Adrenal gland (tissue), 12 donors: ENCODE measurements around the gene TMEM125. TPM values are rescaled to one million over a fixed set of nuclear protein-coding genes. Genes with fewer than 3 reads are reported as not detected.

Experiments used
- DNase-seq, 7 donors: peaks; one replicate each; pipeline ENCODE4 v3.0.0-alpha.2; 2019 to 2020
- H3K27ac ChIP-seq, 5 donors: fragments of 200-600 bp; sonication (generic) in 4 of 5; 1 replicate in 3 of 5; 2 replicates in 2 of 5; pipeline versions ENCODE4 v1.5.1 to v1.8.0; 2016 to 2020; ENCODE audit warnings: mild to moderate bottlenecking in 1 of 5
- H3K27me3 ChIP-seq: fragments of 200-600 bp; 2 replicates; pipeline ENCODE4 v1.8.0; 2021
- H3K36me3 ChIP-seq, 2 donors: fragments of 200-600 bp; replicated peaks in 1 of 2; 1 replicate in 1 of 2; 2 replicates in 1 of 2; pipeline versions ENCODE4 v1.5.1 to v1.8.0; 2018 to 2022
- H3K4me1 ChIP-seq, 2 donors: fragments of 200-600 bp; replicated peaks in 1 of 2; 1 replicate in 1 of 2; 2 replicates in 1 of 2; pipeline versions ENCODE4 v1.5.1 to v1.8.0; 2018 to 2021
- H3K4me3 ChIP-seq, 4 donors: fragments of 200-600 bp; sonication (generic) in 3 of 4; one replicate each; pipeline ENCODE4 v1.5.1; 2016 to 2018
- H3K9me3 ChIP-seq, 3 donors: fragments of 200-600 bp; sonication (generic) in 1 of 3; replicated peaks in 1 of 3; 1 replicate in 2 of 3; 2 replicates in 1 of 3; pipeline versions ENCODE4 v1.5.1 to v1.8.0; 2016 to 2021
- POLR2A ChIP-seq, 2 donors: fragments of 450-650 bp; IDR thresholded peaks; one replicate each; pipeline ENCODE4 v1.6.1; 2017; ENCODE audit warnings: antibody characterized with exemption in 2 of 2, mild to moderate bottlenecking in 2 of 2, moderate library complexity in 1 of 2
- WGBS, 4 donors: extraction: QIAGEN DNeasy Blood & Tissue Kit in 2 of 4; methylation state at CpG; one replicate each; pipeline versions ENCODE4 v1.1.5 to v1.1.7; 2013 to 2017; 5-methylcytosine and 5-hydroxymethylcytosine counted together
- intact Hi-C, 2 donors: fragments of 100-400 bp; cut with DNase I; formaldehyde crosslinking; loops; one replicate each; pipeline versions ENCODE4 v1.14.1 to v1.15.0; 2022 to 2023
- polyA plus RNA-seq, 3 donors: library from polyadenylated mRNA; stranded (reverse); fragments of 200-250 nt in 2 of 3; fragments of 350-450 nt in 1 of 3; fragmentation: Illumina TruSeq in 1 of 3; extraction: RNeasy Lipid Tissue Mini Kit (QIAGEN cat#74804) in 1 of 3; gene quantifications; one replicate each; pipeline ENCODE4 v1.2.3, GENCODE V29; 2013 to 2014
- total RNA-seq, 9 donors: library from RNA; depleted of rRNA in 4 of 9; stranded (reverse); fragments of >200 nt in 4 of 9; fragments of 120-200 nt in 1 of 9; fragmentation: NEBNext Ultra II Directional in 1 of 9; extraction: Animal tissue kit (Norgen Biotek cat#: 25700) in 1 of 9; gene quantifications; one replicate each; pipeline versions ENCODE4 v1.1.0 to v1.2.4, GENCODE V29; 2013 to 2023
- TF ChIP-seq, protein P1 (sequence below), 6 experiments: fragments of 450-650 bp in 4 of 6; fragments of 200-600 bp in 2 of 6; sonication (generic) in 1 of 6; IDR thresholded peaks; 1 replicate in 5 of 6; 2 replicates in 1 of 6; pipeline versions ENCODE4 v1.5.1 to v1.8.0; 2016 to 2021; ENCODE audit warnings: antibody characterized with exemption in 6 of 6, mild to moderate bottlenecking in 2 of 6, moderate library complexity in 1 of 6
- donor health status: healthy with polysubstance abuse.
- donor health status: Bipolar disorder and iron deficiency.
- donor health status: DM: yes; HTN: yes; CAD: no.
- donor health status: DM: no; HTN: no; CAD: no.
- donor health status: DM: no; HTN: no; CAD: no.
- donor health status: DM: yes; HTN: yes; CAD: no.

Gene TMEM125
- total and polyA plus RNA-seq, 12 donors = 0.14 to 2.1 (median 1.0) TPM; not detected in 2

DNA sequence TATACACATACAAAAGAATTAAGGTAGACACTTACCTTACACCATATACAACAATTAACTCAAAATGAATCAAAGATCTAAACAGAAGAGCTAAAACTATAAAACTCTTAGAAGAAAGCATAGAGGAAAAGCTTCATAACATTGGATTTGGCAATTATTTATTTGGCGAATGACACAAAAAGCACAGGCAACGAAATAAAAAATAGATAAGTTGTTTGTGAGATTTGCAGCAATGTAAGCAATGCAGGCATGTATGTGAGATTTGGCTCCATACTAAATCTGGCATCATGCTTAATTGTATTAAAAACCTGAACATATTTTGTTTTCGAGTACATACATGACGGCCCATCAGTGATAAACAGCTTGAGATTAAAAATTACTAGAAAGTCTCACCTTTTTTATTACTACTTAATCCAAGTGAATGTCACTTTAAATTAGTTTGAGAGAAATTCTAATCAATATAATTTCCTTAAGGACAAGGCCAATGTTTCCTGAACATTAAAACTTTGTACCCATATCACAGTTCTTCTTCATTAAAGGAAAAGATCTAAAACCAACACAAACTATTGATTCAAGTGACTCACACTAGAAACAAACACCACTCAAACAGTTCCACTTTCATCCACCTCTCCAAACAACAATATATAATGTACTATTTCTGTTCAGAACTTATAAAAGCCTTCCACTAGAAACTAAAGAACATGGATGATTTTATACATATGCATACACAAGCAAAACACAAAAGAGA, 23.1 kb upstream of the TMEM125 start:
- Histone ChIP-seq H3K4me3 (no peak overlapping the region), H3K36me3 (no peaks in the 10 kb centered on the region), H3K27me3 (no peaks in the 10 kb centered on the region), H3K4me1 (no peaks in the 10 kb centered on the region), H3K9me3 (no peaks in the 10 kb centered on the region), H3K27ac (no peak overlapping the region)
- intact Hi-C loops = no loop called here
- TF ChIP-seq POLR2A (IDR thresholded peaks at IDR 0.05) = no peak
- TF ChIP-seq, protein P1, sequence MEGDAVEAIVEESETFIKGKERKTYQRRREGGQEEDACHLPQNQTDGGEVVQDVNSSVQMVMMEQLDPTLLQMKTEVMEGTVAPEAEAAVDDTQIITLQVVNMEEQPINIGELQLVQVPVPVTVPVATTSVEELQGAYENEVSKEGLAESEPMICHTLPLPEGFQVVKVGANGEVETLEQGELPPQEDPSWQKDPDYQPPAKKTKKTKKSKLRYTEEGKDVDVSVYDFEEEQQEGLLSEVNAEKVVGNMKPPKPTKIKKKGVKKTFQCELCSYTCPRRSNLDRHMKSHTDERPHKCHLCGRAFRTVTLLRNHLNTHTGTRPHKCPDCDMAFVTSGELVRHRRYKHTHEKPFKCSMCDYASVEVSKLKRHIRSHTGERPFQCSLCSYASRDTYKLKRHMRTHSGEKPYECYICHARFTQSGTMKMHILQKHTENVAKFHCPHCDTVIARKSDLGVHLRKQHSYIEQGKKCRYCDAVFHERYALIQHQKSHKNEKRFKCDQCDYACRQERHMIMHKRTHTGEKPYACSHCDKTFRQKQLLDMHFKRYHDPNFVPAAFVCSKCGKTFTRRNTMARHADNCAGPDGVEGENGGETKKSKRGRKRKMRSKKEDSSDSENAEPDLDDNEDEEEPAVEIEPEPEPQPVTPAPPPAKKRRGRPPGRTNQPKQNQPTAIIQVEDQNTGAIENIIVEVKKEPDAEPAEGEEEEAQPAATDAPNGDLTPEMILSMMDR (IDR thresholded peaks at IDR 0.05) = no peak
- WGBS, 4 donors = 91 to 98% (median 92%) methylated on average over 4 of the region's 4 CpGs
- DNase-seq = no peak

DNA sequence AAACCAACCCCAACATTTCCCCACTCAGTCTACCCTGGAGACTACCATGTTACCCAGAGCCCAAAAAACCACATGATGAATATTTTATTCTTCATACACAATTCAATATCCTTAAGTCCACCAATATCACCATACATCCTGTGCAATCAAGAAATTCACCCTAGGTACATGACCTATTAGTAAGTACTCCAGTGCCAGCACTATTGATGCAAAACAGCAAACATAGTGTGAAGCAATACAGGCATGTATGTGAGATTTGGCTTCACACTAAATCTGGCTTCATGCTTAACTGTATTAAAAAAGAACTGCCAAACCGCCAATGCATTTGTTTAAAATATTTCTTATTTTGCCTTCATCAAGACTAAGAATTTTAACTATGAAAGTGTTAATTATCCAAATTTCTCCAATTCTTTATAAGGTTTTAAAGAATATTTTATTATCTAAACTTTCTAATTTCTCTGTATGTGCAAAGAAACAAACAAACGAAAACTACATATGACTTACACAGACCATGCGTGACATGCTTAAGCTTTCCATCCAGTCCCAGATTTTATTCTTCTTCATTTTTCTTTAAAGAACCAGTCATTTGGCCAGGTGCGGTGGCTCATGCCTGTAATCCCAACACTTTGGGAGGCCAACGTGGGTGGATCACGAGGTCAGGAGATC, 22.4 kb upstream of the TMEM125 start:
- H3K27ac ChIP-seq = no peak overlapping the region
- H3K36me3 ChIP-seq = no peaks in the 10 kb centered on the region
- no peaks in the 10 kb centered on the region for H3K27me3 ChIP-seq
- no peak overlapping the region for H3K4me3 ChIP-seq
- no peaks in the 10 kb centered on the region for H3K9me3 ChIP-seq
- no peaks in the 10 kb centered on the region for H3K4me1 ChIP-seq
- 74 to 94% (median 77%) methylated on average over 6 of the region's 6 CpGs for WGBS, 4 donors
- DNase-seq = no peak
- TF ChIP-seq, protein P1 (IDR thresholded peaks at IDR 0.05) = no peak
- TF ChIP-seq POLR2A (IDR thresholded peaks at IDR 0.05) = no peak
- intact Hi-C loops = no loop called here

DNA sequence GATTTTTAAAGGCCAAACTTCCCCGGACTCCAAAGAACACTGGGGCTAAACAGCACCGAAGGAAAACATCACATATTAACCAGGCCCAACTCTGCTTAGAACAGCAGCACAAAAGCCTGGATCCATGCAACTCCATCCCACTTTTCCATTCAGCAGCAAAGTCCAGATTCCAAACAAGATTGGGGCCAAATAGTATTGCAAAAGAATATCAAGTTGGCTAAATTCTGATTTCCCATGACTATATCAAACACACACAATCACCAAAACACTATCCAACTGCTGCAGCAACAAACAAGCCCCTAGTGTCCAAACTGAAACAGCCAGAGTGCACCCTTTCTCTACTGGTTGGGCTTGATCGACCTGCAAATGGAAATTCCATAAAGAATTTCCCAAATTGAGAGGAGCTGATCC, 19.4 kb upstream of the TMEM125 start:
- Histone ChIP-seq H3K27ac (no peak overlapping the region), H3K9me3 (no peaks in the 10 kb centered on the region), H3K4me1 (no peaks in the 10 kb centered on the region), H3K4me3 (no peak overlapping the region), H3K27me3 (no peaks in the 10 kb centered on the region), H3K36me3 (no peaks in the 10 kb centered on the region)
- 84 to 96% (median 88%) methylated on average over 3 of the region's 3 CpGs for WGBS, 4 donors
- TF ChIP-seq, protein P1 (IDR thresholded peaks at IDR 0.05) = no peak
- TF ChIP-seq POLR2A (IDR thresholded peaks at IDR 0.05) = no peak
- intact Hi-C loops = no loop called here
- no peak for DNase-seq

DNA sequence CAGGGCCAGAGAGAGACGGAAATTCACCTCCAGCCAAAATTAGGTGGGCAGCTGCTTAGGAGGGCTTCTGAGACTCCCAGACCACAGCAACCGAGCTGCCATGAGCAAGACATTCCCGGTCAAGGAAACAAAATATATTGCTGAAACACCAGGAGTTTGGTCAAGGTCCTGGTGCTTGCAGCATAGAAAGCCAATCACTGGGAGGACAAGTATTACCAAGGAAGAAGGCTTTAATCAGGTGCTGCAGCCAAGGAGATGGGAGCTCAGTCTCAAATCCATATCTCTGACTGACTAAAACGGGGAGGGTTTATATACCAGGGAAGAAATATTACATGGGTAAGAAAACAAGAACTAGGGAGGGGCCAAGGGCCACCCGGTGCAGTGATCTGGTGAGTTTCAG, 18.8 kb upstream of the TMEM125 start:
- H3K4me1 ChIP-seq = no peaks in the 10 kb centered on the region
- intact Hi-C loops = no loop called here
- H3K27ac ChIP-seq = no peak overlapping the region
- 82 to 86% (median 84%) methylated on average over 5 of the region's 5 CpGs for WGBS, 4 donors
- no peaks in the 10 kb centered on the region for H3K36me3 ChIP-seq
- peak in 1 of 7 donors; percentile 10 for DNase-seq
- no peaks in the 10 kb centered on the region for H3K27me3 ChIP-seq
- TF ChIP-seq, protein P1 (IDR thresholded peaks at IDR 0.05) = no peak
- no peak for TF ChIP-seq POLR2A (IDR thresholded peaks at IDR 0.05)
- H3K9me3 ChIP-seq = no peaks in the 10 kb centered on the region
- no peak overlapping the region for H3K4me3 ChIP-seq
